ENCODE data around the gene TFF3.

The TFF3 gene

GRCh38 chr21:42287193-42288083 is 27.8 kb downstream of the TFF3 start:
- DNase-seq, result no peak

GRCh38 chr21:42286416-42286815 is 28.8 kb downstream of the TFF3 start:
- DNase-seq, result no peak

GRCh38 chr21:42285569-42286245 is 29.5 kb downstream of the TFF3 start:
- no peak for DNase-seq

GRCh38 chr21:42282715-42283114 is 32.5 kb downstream of the TFF3 start:
- no peak for DNase-seq

GRCh38 chr21:42282021-42282420 is 33.2 kb downstream of the TFF3 start:
- DNase-seq, result no peak

GRCh38 chr21:42281181-42281680 is 34.0 kb downstream of the TFF3 start:
- DNase-seq, result no peak

- no peak for DNase-seq
These were observed 34.6 kb downstream of the TFF3 start for GRCh38 chr21:42280356-42281180.

GRCh38 chr21:42279888-42280287 is 35.3 kb downstream of the TFF3 start:
- DNase-seq, result no peak

- DNase-seq, result no peak
These were observed 35.8 kb downstream of the TFF3 start for GRCh38 chr21:42279341-42279871.

- no peak for DNase-seq
These were observed 36.6 kb downstream of the TFF3 start for GRCh38 chr21:42278451-42279149.

GRCh38 chr21:42277593-42277992 is 37.6 kb downstream of the TFF3 start:
- no peak for DNase-seq

GRCh38 chr21:42276526-42277154 is 38.6 kb downstream of the TFF3 start:
- DNase-seq, result no peak

GRCh38 chr21:42276076-42276475 is 39.1 kb downstream of the TFF3 start:
- DNase-seq, result no peak

- no peak for DNase-seq
These were observed 42.1 kb downstream of the TFF3 start for GRCh38 chr21:42272984-42273600.

- no peak for DNase-seq
These were observed 42.9 kb downstream of the TFF3 start for GRCh38 chr21:42272109-42272962.

GRCh38 chr21:42271065-42271464 is 44.1 kb downstream of the TFF3 start:
- no peak for DNase-seq

- no peak for DNase-seq
These were observed 45.8 kb downstream of the TFF3 start for GRCh38 chr21:42269386-42269785.

GRCh38 chr21:42266971-42267556 is 48.1 kb downstream of the TFF3 start:
- DNase-seq, result no peak

GRCh38 chr21:42265231-42265812 is 49.9 kb downstream of the TFF3 start:
- DNase-seq, result no peak

All from NCI-H510A treated with DMSO at 0.1 percent for 48 hours (cell line).